Neural cell (in vitro differentiated cells): ENCODE measurements around the gene LELP1. TPM values are rescaled to one million over a fixed set of nuclear protein-coding genes. Genes with fewer than 3 reads are reported as not detected.

Experiments used
- H2AFZ ChIP-seq: fragments of 200-600, 300-800 bp; sonication (generic), shearing (Covaris generic); 2 replicates; pipeline ENCODE4 v1.6.0; 2014; ENCODE audit warnings: low read depth, mild to moderate bottlenecking, antibody characterized with exemption, low read length, moderate library complexity
- H3F3A ChIP-seq: fragments of 200-600 bp; shearing (Covaris generic); 2 replicates; pipeline ENCODE4 v1.6.1; 2016; ENCODE audit warnings: mild to moderate bottlenecking, moderate library complexity, mixed read lengths, antibody characterized with exemption, low read length; ENCODE audit not compliant: insufficient read depth, poor library complexity, severe bottlenecking
- H3K27ac ChIP-seq: fragments of 200-600, 300-800 bp; sonication (generic), shearing (Covaris generic); 2 replicates; pipeline ENCODE4 v1.5.1; 2014; ENCODE audit warnings: mild to moderate bottlenecking, low read length, moderate library complexity
- H3K27me3 ChIP-seq: fragments of 300-800, 200-600 bp; sonication (generic), shearing (Covaris generic); 2 replicates; pipeline ENCODE4 v1.6.0; 2014; ENCODE audit warnings: mild to moderate bottlenecking, low read depth, low read length, moderate library complexity; ENCODE audit not compliant: insufficient read depth
- H3K36me3 ChIP-seq: fragments of 300-800, 200-600 bp; sonication (generic), shearing (Covaris generic); 2 replicates; pipeline ENCODE4 v1.5.1; 2014; ENCODE audit warnings: mild to moderate bottlenecking, antibody characterized with exemption, low read length, moderate library complexity; ENCODE audit not compliant: insufficient read depth
- H3K4me2 ChIP-seq: fragments of 300-800, 200-600 bp; sonication (generic), shearing (Covaris generic); 2 replicates; pipeline ENCODE4 v1.6.0; 2014; ENCODE audit warnings: mild to moderate bottlenecking, low read length
- H3K4me3 ChIP-seq: fragments of 300-800, 200-600 bp; sonication (generic), shearing (Covaris generic); 2 replicates; pipeline ENCODE4 v1.5.1; 2014; ENCODE audit warnings: mild to moderate bottlenecking, low read length, moderate library complexity
- H3K79me2 ChIP-seq: fragments of 200-600 bp; shearing (Covaris generic); replicated peaks from 2 replicates; pipeline ENCODE4 v1.6.0; 2014; ENCODE audit warnings: mild to moderate bottlenecking, low read length, moderate library complexity; ENCODE audit not compliant: insufficient read depth
- H3K9ac ChIP-seq: fragments of 300-800, 200-600 bp; sonication (generic), shearing (Covaris generic); 2 replicates; pipeline ENCODE4 v1.6.1; 2016; ENCODE audit warnings: mild to moderate bottlenecking, low read length, mixed read lengths
- H3K9me2 ChIP-seq: fragments of 200-600 bp; shearing (Covaris generic); 2 replicates; pipeline ENCODE4 v1.6.1; 2016; ENCODE audit warnings: mild to moderate bottlenecking, low read length, mixed read lengths; ENCODE audit not compliant: insufficient read depth
- H3K9me3 ChIP-seq: fragments of 200-600, 300-800 bp; sonication (generic), shearing (Covaris generic); 2 replicates; pipeline ENCODE4 v1.6.1; 2016; ENCODE audit warnings: mild to moderate bottlenecking, mixed run types, low read length, moderate library complexity, mixed read lengths
- H4K20me1 ChIP-seq: fragments of 200-600 bp; shearing (Covaris generic); 2 replicates; pipeline ENCODE4 v1.6.1; 2016; ENCODE audit warnings: mild to moderate bottlenecking, mixed run types; ENCODE audit not compliant: insufficient read depth
- EP300 ChIP-seq: fragments of 450-650 bp; conservative IDR thresholded peaks from 2 replicates; pipeline ENCODE4 v1.6.1; 2014; ENCODE audit warnings: antibody characterized with exemption, mild to moderate bottlenecking, moderate library complexity; ENCODE audit not compliant: poor library complexity, severe bottlenecking
- EZH2 ChIP-seq: fragments of 200-600, 300-800 bp; shearing (Covaris generic), sonication (generic); IDR thresholded peaks from 2 replicates; pipeline ENCODE4 v1.6.1; 2014; ENCODE audit warnings: antibody characterized with exemption, low read length, borderline replicate concordance, mild to moderate bottlenecking; ENCODE audit not compliant: insufficient read depth, poor library complexity, severe bottlenecking
- MXI1 ChIP-seq: fragments of 450-650 bp; conservative IDR thresholded peaks from 2 replicates; pipeline ENCODE4 v1.6.1; 2014; ENCODE audit warnings: antibody characterized with exemption, mild to moderate bottlenecking; ENCODE audit not compliant: poor library complexity, severe bottlenecking
- RAD21 ChIP-seq: fragments of 450-650 bp; conservative IDR thresholded peaks from 2 replicates; pipeline ENCODE4 v1.6.1; 2014; ENCODE audit warnings: antibody characterized with exemption, mild to moderate bottlenecking, moderate library complexity
- SMC3 ChIP-seq: fragments of 450-650 bp; conservative IDR thresholded peaks from 2 replicates; pipeline ENCODE4 v1.6.1; 2014; ENCODE audit warnings: antibody characterized with exemption, mild to moderate bottlenecking, moderate library complexity; ENCODE audit not compliant: poor library complexity
- polyA plus RNA-seq: library from polyadenylated mRNA; depleted of rRNA; stranded (reverse); fragments of >200 nt; gene quantifications from 2 replicates; pipeline ENCODE4 v1.2.3, GENCODE V29; 2014
- TF ChIP-seq, protein P1 (sequence below): IDR thresholded peaks from 2 replicates; pipeline ENCODE4 v1.6.1; 2012; ENCODE audit warnings: borderline replicate concordance
- TF ChIP-seq, protein P2 (sequence below): fragments of 450-650 bp; IDR thresholded peaks from 2 replicates; pipeline ENCODE4 v1.5.1; 2014; ENCODE audit warnings: antibody characterized with exemption, mild to moderate bottlenecking, moderate library complexity; ENCODE audit not compliant: poor library complexity, severe bottlenecking

Gene LELP1
- polyA plus RNA-seq, 1 donor from 2014 or later, result not detected

DNA sequence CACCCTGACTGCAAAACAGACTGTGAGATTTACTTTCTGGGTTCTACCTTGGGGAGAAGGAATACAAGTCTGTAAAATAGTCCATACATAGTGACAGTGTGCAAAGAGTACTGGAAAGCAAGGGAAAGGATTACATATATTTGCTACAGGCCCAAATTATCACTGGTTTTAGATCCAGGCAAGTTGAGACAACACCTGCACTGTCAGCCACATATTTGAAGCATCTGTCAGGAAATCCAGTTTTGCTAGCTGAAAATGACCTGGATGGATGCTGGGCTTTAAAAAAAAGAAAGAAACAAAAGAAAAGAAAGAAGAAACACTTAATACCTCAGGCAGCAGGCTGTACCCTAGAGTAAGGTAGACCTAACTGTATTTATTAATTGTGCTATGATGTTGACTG lies 28.6 kb upstream of the LELP1 start:
- H3K4me2 ChIP-seq, result no peak overlapping the region
- H3K36me3 ChIP-seq, result no peaks in the 10 kb centered on the region
- H4K20me1 ChIP-seq, result no peaks in the 10 kb centered on the region
- no peaks in the 10 kb centered on the region for H3F3A ChIP-seq
- no peak overlapping the region for H3K4me3 ChIP-seq
- no peaks in the 10 kb centered on the region for H3K9me2 ChIP-seq
- no peak for TF ChIP-seq EP300
- TF ChIP-seq, protein P1, sequence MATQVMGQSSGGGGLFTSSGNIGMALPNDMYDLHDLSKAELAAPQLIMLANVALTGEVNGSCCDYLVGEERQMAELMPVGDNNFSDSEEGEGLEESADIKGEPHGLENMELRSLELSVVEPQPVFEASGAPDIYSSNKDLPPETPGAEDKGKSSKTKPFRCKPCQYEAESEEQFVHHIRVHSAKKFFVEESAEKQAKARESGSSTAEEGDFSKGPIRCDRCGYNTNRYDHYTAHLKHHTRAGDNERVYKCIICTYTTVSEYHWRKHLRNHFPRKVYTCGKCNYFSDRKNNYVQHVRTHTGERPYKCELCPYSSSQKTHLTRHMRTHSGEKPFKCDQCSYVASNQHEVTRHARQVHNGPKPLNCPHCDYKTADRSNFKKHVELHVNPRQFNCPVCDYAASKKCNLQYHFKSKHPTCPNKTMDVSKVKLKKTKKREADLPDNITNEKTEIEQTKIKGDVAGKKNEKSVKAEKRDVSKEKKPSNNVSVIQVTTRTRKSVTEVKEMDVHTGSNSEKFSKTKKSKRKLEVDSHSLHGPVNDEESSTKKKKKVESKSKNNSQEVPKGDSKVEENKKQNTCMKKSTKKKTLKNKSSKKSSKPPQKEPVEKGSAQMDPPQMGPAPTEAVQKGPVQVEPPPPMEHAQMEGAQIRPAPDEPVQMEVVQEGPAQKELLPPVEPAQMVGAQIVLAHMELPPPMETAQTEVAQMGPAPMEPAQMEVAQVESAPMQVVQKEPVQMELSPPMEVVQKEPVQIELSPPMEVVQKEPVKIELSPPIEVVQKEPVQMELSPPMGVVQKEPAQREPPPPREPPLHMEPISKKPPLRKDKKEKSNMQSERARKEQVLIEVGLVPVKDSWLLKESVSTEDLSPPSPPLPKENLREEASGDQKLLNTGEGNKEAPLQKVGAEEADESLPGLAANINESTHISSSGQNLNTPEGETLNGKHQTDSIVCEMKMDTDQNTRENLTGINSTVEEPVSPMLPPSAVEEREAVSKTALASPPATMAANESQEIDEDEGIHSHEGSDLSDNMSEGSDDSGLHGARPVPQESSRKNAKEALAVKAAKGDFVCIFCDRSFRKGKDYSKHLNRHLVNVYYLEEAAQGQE, result no peak
- TF ChIP-seq, protein P2, sequence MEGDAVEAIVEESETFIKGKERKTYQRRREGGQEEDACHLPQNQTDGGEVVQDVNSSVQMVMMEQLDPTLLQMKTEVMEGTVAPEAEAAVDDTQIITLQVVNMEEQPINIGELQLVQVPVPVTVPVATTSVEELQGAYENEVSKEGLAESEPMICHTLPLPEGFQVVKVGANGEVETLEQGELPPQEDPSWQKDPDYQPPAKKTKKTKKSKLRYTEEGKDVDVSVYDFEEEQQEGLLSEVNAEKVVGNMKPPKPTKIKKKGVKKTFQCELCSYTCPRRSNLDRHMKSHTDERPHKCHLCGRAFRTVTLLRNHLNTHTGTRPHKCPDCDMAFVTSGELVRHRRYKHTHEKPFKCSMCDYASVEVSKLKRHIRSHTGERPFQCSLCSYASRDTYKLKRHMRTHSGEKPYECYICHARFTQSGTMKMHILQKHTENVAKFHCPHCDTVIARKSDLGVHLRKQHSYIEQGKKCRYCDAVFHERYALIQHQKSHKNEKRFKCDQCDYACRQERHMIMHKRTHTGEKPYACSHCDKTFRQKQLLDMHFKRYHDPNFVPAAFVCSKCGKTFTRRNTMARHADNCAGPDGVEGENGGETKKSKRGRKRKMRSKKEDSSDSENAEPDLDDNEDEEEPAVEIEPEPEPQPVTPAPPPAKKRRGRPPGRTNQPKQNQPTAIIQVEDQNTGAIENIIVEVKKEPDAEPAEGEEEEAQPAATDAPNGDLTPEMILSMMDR, result no peak
- no peaks in the 10 kb centered on the region for H3K9me3 ChIP-seq
- H3K27me3 ChIP-seq, result no peaks in the 10 kb centered on the region
- H3K27ac ChIP-seq, result no peak overlapping the region
- no peaks in the 10 kb centered on the region for H3K79me2 ChIP-seq
- H2AFZ ChIP-seq, result no peak overlapping the region
- H3K9ac ChIP-seq, result no peak overlapping the region

DNA sequence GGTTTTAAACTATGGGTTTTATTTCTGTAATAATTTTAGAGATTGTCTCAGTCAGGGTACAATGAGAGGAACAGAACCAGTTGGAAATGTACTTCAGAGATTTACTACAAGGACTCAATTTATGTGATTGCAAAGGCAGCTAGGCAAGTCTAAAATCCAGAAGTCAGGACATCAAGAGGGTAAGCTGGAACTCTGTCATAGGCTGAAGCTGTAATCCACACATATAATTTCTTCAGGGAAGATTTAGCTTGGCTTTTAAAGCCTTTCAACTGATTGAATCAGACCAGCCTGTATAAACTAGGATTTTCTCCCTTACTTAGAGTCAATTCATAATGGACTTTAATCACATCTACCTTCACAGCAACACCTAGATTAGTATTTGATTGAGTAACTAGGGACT lies 24.3 kb upstream of the LELP1 start:
- no peak for TF ChIP-seq SMC3
- TF ChIP-seq RAD21, result no peak
- TF ChIP-seq, protein P2, result no peak
- no peak for TF ChIP-seq EZH2
- no peak for TF ChIP-seq MXI1
- H3K27ac ChIP-seq, result no peak overlapping the region
- H3K4me3 ChIP-seq, result no peak overlapping the region
- no peak overlapping the region for H2AFZ ChIP-seq
- H3K4me2 ChIP-seq, result no peak overlapping the region
- no peaks in the 10 kb centered on the region for H3K79me2 ChIP-seq
- H3K9me3 ChIP-seq, result no peaks in the 10 kb centered on the region
- H3K9ac ChIP-seq, result no peak overlapping the region
- no peaks in the 10 kb centered on the region for H4K20me1 ChIP-seq
- no peaks in the 10 kb centered on the region for H3K9me2 ChIP-seq
- no peaks in the 10 kb centered on the region for H3K36me3 ChIP-seq
- no peaks in the 10 kb centered on the region for H3K27me3 ChIP-seq
- no peaks in the 10 kb centered on the region for H3F3A ChIP-seq
